ENCODE measurements around the gene NBPF26. TPM values are rescaled to one million over a fixed set of nuclear protein-coding genes. Genes with fewer than 3 reads are reported as not detected.
"Not testable (repeated sequence)": the region's sequence is repeated elsewhere in the genome, so short reads cannot be mapped to it uniquely, and the experiment has no call there.

NBPF26 gene
- total RNA-seq = 10 to 100 TPM in 2 of 4 donors, 1 to 10 TPM in 2; 4.0 to 11.8 (median 9.5) TPM
- polyA plus RNA-seq = 1 to 10 TPM; 2.5 to 6.2 (median 3.2) TPM
- long read RNA-seq, donor 1, partial matches to known transcripts = 1 of 2 reads
- long read RNA-seq, donor 1, other reads (novel, unspliced or antisense) = 1 of 2 reads
- long read RNA-seq, donor 2, partial matches to known transcripts = 0 of 4 reads
- long read RNA-seq, donor 2, other reads (novel, unspliced or antisense) = 4 of 4 reads

DNA sequence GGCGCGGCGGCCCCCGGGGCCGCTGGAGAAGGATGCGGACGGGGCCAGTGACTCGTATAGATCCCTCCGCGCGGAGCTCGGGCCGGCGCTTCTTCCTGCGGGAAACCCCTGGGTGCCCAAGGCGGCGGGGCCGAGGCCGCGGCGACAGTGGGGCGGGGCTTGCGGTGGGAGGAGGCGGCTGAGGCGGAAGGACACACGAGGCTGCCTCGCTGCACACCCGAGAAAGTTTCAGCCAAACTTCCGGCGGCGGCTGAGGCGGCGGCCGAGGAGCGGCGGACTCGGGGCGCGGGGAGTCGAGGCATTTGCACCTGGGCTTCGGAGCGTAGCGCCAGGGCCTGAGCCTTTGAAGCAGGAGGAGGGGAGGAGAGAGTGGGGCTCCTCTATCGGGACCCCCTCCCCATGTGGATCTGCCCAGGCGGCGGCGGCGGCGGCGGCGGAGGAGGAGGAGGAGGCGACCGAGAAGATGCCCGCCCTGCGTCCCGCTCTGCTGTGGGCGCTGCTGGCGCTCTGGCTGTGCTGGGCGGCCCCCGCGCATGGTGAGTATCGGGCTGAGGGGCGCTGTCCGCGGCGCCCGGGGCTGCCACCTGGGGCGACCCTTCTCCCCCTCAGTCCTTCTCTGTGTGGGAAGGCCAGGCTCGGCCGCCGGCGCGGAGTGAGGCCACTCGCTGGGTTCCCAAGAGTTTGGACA, at the start of gene NBPF26:
TSS of gene NBPF26 (plus strand) at position 231 of the 688 bp plus-strand sequence.
- H3K27ac ChIP-seq = peak within 1 kb of the TSS; percentile 85
- H3K9me3 ChIP-seq; H3K4me1 ChIP-seq; intact Hi-C loops (cut with DNase I); H3K36me3 ChIP-seq (ENCODE audit: insufficient read depth in 1 of 2, low read depth in 1 of 2); H3K27me3 ChIP-seq (ENCODE audit: insufficient read depth in 3 of 3, low read length in 2 of 3): not testable (repeated sequence)
- DNase-seq (peak; percentile 86 to 87), ATAC-seq (peak; percentile 91 to 94 (median 94))
- H3K4me3 ChIP-seq = peak within 1 kb of the TSS; percentile 84
- 0 to 1% methylated on average over 13 to 51 of the region's 74 CpGs; no CpG with 5 or more reads in 1 of the 3 donors for WGBS, 3 donors

DNA sequence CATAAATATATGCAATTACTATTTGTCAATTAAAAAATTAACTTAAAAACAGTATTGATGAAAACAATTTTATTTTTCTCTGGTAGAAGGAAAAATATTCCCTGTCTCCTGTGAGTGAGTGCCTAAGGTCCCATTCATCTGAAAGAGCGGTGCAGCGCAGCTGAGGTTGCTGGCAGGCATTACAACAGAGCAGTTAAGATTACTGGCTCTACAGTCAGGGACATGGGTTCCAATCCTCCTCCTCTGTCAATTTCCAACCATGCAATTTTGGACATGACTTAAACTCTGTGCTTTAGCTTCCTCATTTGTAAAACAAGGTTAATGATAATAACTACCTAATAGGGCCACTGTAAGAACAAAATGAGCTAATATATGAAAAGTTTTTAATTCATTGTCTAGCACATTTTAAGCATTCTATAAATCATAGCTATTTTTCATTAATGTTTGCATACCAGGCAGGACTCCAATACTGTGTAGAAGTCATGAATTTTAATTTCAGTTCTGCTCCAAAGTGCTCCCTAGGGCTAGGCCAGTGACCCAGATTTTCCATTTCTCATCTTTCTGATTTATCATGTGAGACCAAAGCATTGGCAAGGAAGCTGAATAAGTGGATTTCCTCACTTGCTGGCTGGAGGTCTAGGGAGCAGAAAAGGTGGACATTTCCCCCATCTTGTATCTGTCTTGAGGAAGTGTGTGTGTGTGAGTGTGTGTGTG, 43.5 kb upstream of the NBPF26 start:
- H3K27me3 ChIP-seq (ENCODE audit: insufficient read depth in 3 of 3, low read length in 2 of 3); DNase-seq; H3K4me1 ChIP-seq; intact Hi-C loops (cut with DNase I); H3K9me3 ChIP-seq; H3K36me3 ChIP-seq (ENCODE audit: insufficient read depth in 1 of 2, low read depth in 1 of 2); H3K4me3 ChIP-seq; H3K27ac ChIP-seq: not testable (repeated sequence)
- WGBS, 3 donors = no CpG with 5 or more reads among the region's 2 CpGs
- ATAC-seq = peak; percentile 58 to 76 (median 61)

- H3K27me3 ChIP-seq (ENCODE audit: insufficient read depth in 3 of 3, low read length in 2 of 3); DNase-seq; H3K9me3 ChIP-seq; H3K4me1 ChIP-seq; H3K27ac ChIP-seq; H3K4me3 ChIP-seq; intact Hi-C loops (cut with DNase I); ATAC-seq; H3K36me3 ChIP-seq (ENCODE audit: insufficient read depth in 1 of 2, low read depth in 1 of 2): not testable (repeated sequence)
- 40 to 67% (median 57%) methylated on average over 1 to 2 of the region's 2 CpGs for WGBS, 3 donors
Observed at GRCh38 chr1:120680938-120681337, 42.8 kb upstream of the NBPF26 start.

- H3K27me3 ChIP-seq (ENCODE audit: insufficient read depth in 3 of 3, low read length in 2 of 3); H3K36me3 ChIP-seq (ENCODE audit: insufficient read depth in 1 of 2, low read depth in 1 of 2); H3K4me1 ChIP-seq; H3K9me3 ChIP-seq; intact Hi-C loops (cut with DNase I); DNase-seq; H3K27ac ChIP-seq; H3K4me3 ChIP-seq: not testable (repeated sequence)
- ATAC-seq = peak; percentile 88 to 95 (median 89)
- 78 to 92% (median 87%) methylated on average over 1 of the region's 2 CpGs for WGBS, 3 donors
Observed at GRCh38 chr1:120684397-120684796, 39.3 kb upstream of the NBPF26 start.

GRCh38 chr1:120685622-120686021, 38.1 kb upstream of the NBPF26 start:
- H3K36me3 ChIP-seq (ENCODE audit: insufficient read depth in 1 of 2, low read depth in 1 of 2); H3K9me3 ChIP-seq; H3K27me3 ChIP-seq (ENCODE audit: insufficient read depth in 3 of 3, low read length in 2 of 3); H3K4me1 ChIP-seq; ATAC-seq; H3K4me3 ChIP-seq; H3K27ac ChIP-seq; intact Hi-C loops (cut with DNase I); DNase-seq: not testable (repeated sequence)
- WGBS, 3 donors = no CpG with 5 or more reads among the region's 2 CpGs

GRCh38 chr1:120687250-120687649, 36.5 kb upstream of the NBPF26 start:
- H3K4me1 ChIP-seq; H3K27ac ChIP-seq; H3K27me3 ChIP-seq (ENCODE audit: insufficient read depth in 3 of 3, low read length in 2 of 3); DNase-seq; intact Hi-C loops (cut with DNase I); H3K4me3 ChIP-seq; ATAC-seq; H3K9me3 ChIP-seq; H3K36me3 ChIP-seq (ENCODE audit: insufficient read depth in 1 of 2, low read depth in 1 of 2): not testable (repeated sequence)
- no CpG with 5 or more reads among the region's 6 CpGs for WGBS, 3 donors

DNA sequence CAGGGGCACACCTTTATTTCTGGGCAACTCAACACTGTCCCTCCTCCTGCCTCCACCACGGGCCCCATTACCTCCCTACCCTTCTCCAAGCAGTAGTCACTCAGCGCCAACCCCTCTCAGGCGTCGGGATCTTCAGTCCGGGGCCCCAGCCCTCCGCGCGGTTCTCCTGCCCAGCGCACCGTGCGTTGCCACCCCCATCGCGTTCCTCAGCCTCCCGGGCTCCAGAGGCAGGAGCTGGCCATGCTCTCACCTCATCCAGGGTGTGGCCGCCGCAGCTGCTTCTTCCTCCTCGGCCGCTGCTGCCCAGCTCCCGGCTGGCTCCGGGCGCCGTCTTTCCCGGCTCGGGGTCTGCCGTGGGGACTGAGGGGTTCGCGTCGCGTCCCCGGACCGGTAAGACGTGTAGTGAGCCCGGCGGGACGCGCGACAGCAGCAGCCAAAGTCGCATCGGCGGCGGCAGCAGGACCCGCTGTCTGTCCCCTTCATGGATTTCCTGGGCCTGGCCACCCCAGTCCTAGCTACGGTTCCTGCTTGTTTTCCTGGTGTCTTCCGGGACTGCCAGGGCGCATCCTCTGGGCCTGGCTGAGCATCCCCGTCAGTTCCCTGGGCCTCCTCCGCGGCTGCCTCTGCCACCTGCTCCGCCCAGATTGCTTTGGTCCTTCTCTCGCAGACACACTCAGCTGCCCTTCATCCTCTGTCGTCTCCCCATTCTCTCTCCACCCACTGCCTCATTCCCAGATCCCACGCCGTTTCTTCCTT, 22.8 kb upstream of the NBPF26 start:
- H3K4me3 ChIP-seq = peak overlapping the region; percentile 58

GRCh38 chr1:120723358-120723714, 409 bp upstream of the NBPF26 start:
- H3K4me3 ChIP-seq = peak overlapping the region; percentile 84
- H3K27me3 ChIP-seq (ENCODE audit: insufficient read depth in 3 of 3, low read length in 2 of 3); intact Hi-C loops (cut with DNase I); ATAC-seq; H3K36me3 ChIP-seq (ENCODE audit: insufficient read depth in 1 of 2, low read depth in 1 of 2); H3K4me1 ChIP-seq; H3K9me3 ChIP-seq; DNase-seq; H3K27ac ChIP-seq: not testable (repeated sequence)
- 3 to 6% methylated on average over 4 to 7 of the region's 12 CpGs; no CpG with 5 or more reads in 1 of the 3 donors for WGBS, 3 donors

More for the DNA sequence above, 22.8 kb upstream of the NBPF26 start:
- intact Hi-C loops (cut with DNase I); H3K27ac ChIP-seq; H3K4me1 ChIP-seq; H3K36me3 ChIP-seq (ENCODE audit: insufficient read depth in 1 of 2, low read depth in 1 of 2); H3K9me3 ChIP-seq; DNase-seq; H3K27me3 ChIP-seq (ENCODE audit: insufficient read depth in 3 of 3, low read length in 2 of 3): not testable (repeated sequence)
- ATAC-seq = peak; percentile 46 to 77 (median 62)
- 2 to 50% (median 19%) methylated on average over 4 to 9 of the region's 53 CpGs for WGBS, 3 donors

- DNase-seq = peak; percentile 30 to 42
- H3K27ac ChIP-seq = peak overlapping the region; percentile 85
- H3K4me1 ChIP-seq; ATAC-seq; H3K27me3 ChIP-seq (ENCODE audit: insufficient read depth in 3 of 3, low read length in 2 of 3); H3K9me3 ChIP-seq; H3K36me3 ChIP-seq (ENCODE audit: insufficient read depth in 1 of 2, low read depth in 1 of 2); intact Hi-C loops (cut with DNase I): not testable (repeated sequence)
- WGBS, 3 donors = 0 to 1% (median 1%) methylated on average over 4 to 11 of the region's 28 CpGs
- peak overlapping the region; percentile 84 for H3K4me3 ChIP-seq
Observed at GRCh38 chr1:120724507-120724906, 762 bp downstream of the NBPF26 start.

DNA sequence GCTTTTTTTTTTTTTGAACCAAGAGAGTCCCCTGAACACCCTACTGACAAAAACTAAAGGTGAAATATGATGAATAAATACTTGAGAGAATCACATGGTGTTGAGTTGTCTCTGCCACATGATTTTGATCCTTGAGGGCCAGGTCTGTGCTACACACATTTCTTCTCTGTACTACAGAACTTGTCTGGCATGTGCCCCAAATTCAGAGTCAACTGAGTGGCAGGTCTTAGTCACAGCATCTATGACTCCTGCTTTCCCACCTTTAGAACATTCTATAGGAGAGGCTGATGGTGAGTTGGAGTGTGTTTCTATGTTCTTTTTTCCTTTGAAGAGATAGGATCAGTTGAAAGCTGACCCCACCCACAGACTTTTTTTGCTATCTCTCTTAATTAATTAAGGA, 5.1 kb downstream of the NBPF26 start:
- H3K9me3 ChIP-seq; DNase-seq; H3K4me3 ChIP-seq; H3K4me1 ChIP-seq; H3K27ac ChIP-seq; H3K27me3 ChIP-seq (ENCODE audit: insufficient read depth in 3 of 3, low read length in 2 of 3); H3K36me3 ChIP-seq (ENCODE audit: insufficient read depth in 1 of 2, low read depth in 1 of 2); ATAC-seq; intact Hi-C loops (cut with DNase I): not testable (repeated sequence)

DNA sequence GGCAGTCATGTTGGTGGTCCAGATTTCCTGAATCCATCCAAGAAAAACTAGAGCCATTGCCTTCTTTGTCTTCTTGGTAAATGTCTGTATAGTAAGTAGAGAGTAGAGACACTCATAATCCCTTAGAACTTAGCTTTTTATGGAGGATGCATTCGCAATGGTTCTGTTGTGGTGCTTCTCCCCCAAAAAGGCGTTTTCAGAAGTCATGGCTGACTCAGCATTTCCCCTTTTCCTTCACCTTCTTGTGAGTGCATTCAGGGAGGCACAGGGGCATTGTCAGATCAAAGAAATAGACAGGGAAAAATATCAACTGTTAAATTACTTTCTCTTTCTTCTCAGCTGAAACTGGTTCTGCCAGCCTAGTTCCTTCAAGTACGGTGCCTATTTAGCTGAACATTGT, 45.3 kb downstream of the NBPF26 start:
- H3K4me1 ChIP-seq; intact Hi-C loops (cut with DNase I); H3K27me3 ChIP-seq (ENCODE audit: insufficient read depth in 3 of 3, low read length in 2 of 3); H3K27ac ChIP-seq; DNase-seq; H3K36me3 ChIP-seq (ENCODE audit: insufficient read depth in 1 of 2, low read depth in 1 of 2); H3K4me3 ChIP-seq; ATAC-seq; H3K9me3 ChIP-seq: not testable (repeated sequence)
- WGBS, 3 donors = 77 to 80% (median 77%) methylated on average over 2 of the region's 3 CpGs

Measured in psoas muscle (tissue), 8 donors.